ENCODE data around the gene GSE1.

DNA sequence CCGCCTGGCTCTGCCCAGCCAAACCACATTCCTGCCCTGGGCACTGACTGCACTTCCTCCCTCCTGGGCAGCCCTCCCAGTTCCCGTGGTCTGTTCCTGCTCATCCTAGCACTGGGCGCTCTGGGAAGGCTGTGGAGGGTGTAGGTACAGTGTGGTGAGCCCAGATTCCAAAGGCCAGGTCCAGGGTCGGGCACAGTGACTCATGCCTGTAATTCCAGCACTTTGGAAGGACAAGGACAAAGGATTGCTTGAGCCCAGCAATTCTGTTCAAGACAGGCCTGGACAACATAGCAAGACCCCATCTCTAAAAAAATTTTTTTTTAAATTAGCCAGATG lies 107.1 kb downstream of the GSE1 start:
- TF ChIP-seq, protein P1, sequence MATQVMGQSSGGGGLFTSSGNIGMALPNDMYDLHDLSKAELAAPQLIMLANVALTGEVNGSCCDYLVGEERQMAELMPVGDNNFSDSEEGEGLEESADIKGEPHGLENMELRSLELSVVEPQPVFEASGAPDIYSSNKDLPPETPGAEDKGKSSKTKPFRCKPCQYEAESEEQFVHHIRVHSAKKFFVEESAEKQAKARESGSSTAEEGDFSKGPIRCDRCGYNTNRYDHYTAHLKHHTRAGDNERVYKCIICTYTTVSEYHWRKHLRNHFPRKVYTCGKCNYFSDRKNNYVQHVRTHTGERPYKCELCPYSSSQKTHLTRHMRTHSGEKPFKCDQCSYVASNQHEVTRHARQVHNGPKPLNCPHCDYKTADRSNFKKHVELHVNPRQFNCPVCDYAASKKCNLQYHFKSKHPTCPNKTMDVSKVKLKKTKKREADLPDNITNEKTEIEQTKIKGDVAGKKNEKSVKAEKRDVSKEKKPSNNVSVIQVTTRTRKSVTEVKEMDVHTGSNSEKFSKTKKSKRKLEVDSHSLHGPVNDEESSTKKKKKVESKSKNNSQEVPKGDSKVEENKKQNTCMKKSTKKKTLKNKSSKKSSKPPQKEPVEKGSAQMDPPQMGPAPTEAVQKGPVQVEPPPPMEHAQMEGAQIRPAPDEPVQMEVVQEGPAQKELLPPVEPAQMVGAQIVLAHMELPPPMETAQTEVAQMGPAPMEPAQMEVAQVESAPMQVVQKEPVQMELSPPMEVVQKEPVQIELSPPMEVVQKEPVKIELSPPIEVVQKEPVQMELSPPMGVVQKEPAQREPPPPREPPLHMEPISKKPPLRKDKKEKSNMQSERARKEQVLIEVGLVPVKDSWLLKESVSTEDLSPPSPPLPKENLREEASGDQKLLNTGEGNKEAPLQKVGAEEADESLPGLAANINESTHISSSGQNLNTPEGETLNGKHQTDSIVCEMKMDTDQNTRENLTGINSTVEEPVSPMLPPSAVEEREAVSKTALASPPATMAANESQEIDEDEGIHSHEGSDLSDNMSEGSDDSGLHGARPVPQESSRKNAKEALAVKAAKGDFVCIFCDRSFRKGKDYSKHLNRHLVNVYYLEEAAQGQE (IDR thresholded peaks at IDR 0.05; ENCODE audit: insufficient replicate concordance, low read depth): no peak
- TF ChIP-seq, protein P2, sequence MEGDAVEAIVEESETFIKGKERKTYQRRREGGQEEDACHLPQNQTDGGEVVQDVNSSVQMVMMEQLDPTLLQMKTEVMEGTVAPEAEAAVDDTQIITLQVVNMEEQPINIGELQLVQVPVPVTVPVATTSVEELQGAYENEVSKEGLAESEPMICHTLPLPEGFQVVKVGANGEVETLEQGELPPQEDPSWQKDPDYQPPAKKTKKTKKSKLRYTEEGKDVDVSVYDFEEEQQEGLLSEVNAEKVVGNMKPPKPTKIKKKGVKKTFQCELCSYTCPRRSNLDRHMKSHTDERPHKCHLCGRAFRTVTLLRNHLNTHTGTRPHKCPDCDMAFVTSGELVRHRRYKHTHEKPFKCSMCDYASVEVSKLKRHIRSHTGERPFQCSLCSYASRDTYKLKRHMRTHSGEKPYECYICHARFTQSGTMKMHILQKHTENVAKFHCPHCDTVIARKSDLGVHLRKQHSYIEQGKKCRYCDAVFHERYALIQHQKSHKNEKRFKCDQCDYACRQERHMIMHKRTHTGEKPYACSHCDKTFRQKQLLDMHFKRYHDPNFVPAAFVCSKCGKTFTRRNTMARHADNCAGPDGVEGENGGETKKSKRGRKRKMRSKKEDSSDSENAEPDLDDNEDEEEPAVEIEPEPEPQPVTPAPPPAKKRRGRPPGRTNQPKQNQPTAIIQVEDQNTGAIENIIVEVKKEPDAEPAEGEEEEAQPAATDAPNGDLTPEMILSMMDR (IDR thresholded peaks at IDR 0.05; ENCODE audit: insufficient read depth, low read length): no peak
- TF ChIP-seq POLR2AphosphoS5 (IDR thresholded peaks at IDR 0.05; ENCODE audit: low read depth) (no peak), SPI1 (IDR thresholded peaks at IDR 0.05; ENCODE audit: borderline replicate concordance, low read depth) (no peak), GABPA (IDR thresholded peaks at IDR 0.05; ENCODE audit: low read depth) (no peak)

Data from HL-60 (cell line).